Tibial nerve (tissue), 4 donors: ENCODE data around the gene SGPL1. TPM values are rescaled to one million over a fixed set of nuclear protein-coding genes. Genes with fewer than 3 reads are reported as not detected.
A peak's percentile ranks its signal among the peaks of the same experiment; 100 is the strongest.

Source experiments
- DNase-seq, 2 donors: peaks; one replicate each; pipeline ENCODE4 v3.0.0-alpha.2; 2019; ENCODE audit warnings: low spot score in 2 of 2
- H3K27ac ChIP-seq, 4 donors: fragments of 200-600 bp; sonication (generic) in 3 of 4; one replicate each; pipeline ENCODE4 v1.5.1; 2017 to 2019; ENCODE audit warnings: mild to moderate bottlenecking in 1 of 4
- H3K27me3 ChIP-seq, 2 donors: fragments of 200-600 bp; sonication (generic) in 1 of 2; one replicate each; pipeline versions ENCODE4 v1.5.1 to v1.6.0; 2017 to 2019
- H3K36me3 ChIP-seq, 3 donors: fragments of 200-600 bp; sonication (generic); one replicate each; pipeline ENCODE4 v1.5.1; 2018 to 2019
- H3K4me1 ChIP-seq, 4 donors: fragments of 200-600 bp; sonication (generic) in 3 of 4; one replicate each; pipeline ENCODE4 v1.5.1; 2017 to 2019
- H3K4me3 ChIP-seq, 4 donors: fragments of 200-600 bp; sonication (generic) in 3 of 4; one replicate each; pipeline ENCODE4 v1.5.1; 2017 to 2019; ENCODE audit warnings: mild to moderate bottlenecking in 1 of 4, moderate library complexity in 1 of 4
- H3K9me3 ChIP-seq, 4 donors: fragments of 200-600 bp; sonication (generic) in 3 of 4; one replicate each; pipeline ENCODE4 v1.5.1; 2017 to 2019
- CTCF ChIP-seq, 5 experiments: fragments of 200-600 bp in 3 of 5; fragments of 450-650 bp in 2 of 5; sonication (generic) in 3 of 5; IDR thresholded peaks; one replicate each; pipeline ENCODE4 v1.5.1; 2016 to 2019; ENCODE audit warnings: antibody characterized with exemption in 5 of 5, mild to moderate bottlenecking in 3 of 5, moderate library complexity in 2 of 5
- EP300 ChIP-seq, 2 donors: sonication (generic); formaldehyde crosslinking; IDR thresholded peaks; one replicate each; pipeline ENCODE4 v1.6.1; 2017; ENCODE audit warnings: antibody characterized with exemption in 2 of 2, mild to moderate bottlenecking in 1 of 2
- POLR2A ChIP-seq, 2 donors: fragments of 450-650 bp; IDR thresholded peaks; one replicate each; pipeline ENCODE4 v1.6.1; 2017; ENCODE audit warnings: antibody characterized with exemption in 2 of 2, mild to moderate bottlenecking in 2 of 2, moderate library complexity in 2 of 2
- WGBS, 2 donors: methylation state at CpG; one replicate each; pipeline ENCODE4 v1.1.5; 2018; 5-methylcytosine and 5-hydroxymethylcytosine counted together
- total RNA-seq, 4 donors: library from RNA; depleted of rRNA; stranded (reverse); fragments of >200 nt; gene quantifications; one replicate each; pipeline ENCODE4 v1.1.0, GENCODE V29; 2016

SGPL1 gene
- total RNA-seq, 4 donors from 2014 or later = 21.1 to 31.0 (median 24.5) TPM

- TF ChIP-seq EP300 (IDR thresholded peaks at IDR 0.05) (no peak), CTCF (IDR thresholded peaks at IDR 0.05) (no peak), POLR2A (IDR thresholded peaks at IDR 0.05) (no peak)
- H3K27me3 ChIP-seq = no peaks in the 10 kb centered on the region
- 81 to 89% methylated on average over 5 of the region's 5 CpGs for WGBS, 2 donors
These were observed 13.8 kb downstream of the SGPL1 start for GRCh38 chr10:70829543-70829942.

GRCh38 chr10:70830164-70830563 lies 14.4 kb downstream of the SGPL1 start:
- Histone ChIP-seq H3K4me1 (peaks cover 0 to 45% (median 8%) of the 10 kb centered on the region in 4 donors), H3K4me3 (no peak overlapping the region), H3K27me3 (no peaks in the 10 kb centered on the region), H3K27ac (no peak overlapping the region), H3K9me3 (no peaks in the 10 kb centered on the region), H3K36me3 (peaks cover 0 to 12% (median 0%) of the 10 kb centered on the region in 3 donors)
- 50 to 69% methylated on average over 3 of the region's 3 CpGs for WGBS, 2 donors
- TF ChIP-seq CTCF (IDR thresholded peaks at IDR 0.05) (no peak), POLR2A (IDR thresholded peaks at IDR 0.05) (no peak), EP300 (IDR thresholded peaks at IDR 0.05) (no peak)
- no peak for DNase-seq

More at GRCh38 chr10:70829543-70829942, 13.8 kb downstream of the SGPL1 start:
- DNase-seq = no peak
- Histone ChIP-seq H3K9me3 (no peaks in the 10 kb centered on the region), H3K4me1 (peaks cover 0 to 45% (median 8%) of the 10 kb centered on the region in 4 donors), H3K27ac (peak overlapping the region in 1 of 4 donors; percentile 11), H3K4me3 (no peak overlapping the region), H3K36me3 (peaks cover 0 to 10% (median 0%) of the 10 kb centered on the region in 3 donors)

- H3K27me3 ChIP-seq = no peaks in the 10 kb centered on the region
- H3K4me1 ChIP-seq = peaks cover 0 to 42% (median 8%) of the 10 kb centered on the region in 4 donors
- H3K36me3 ChIP-seq = peaks cover 0 to 15% (median 0%) of the 10 kb centered on the region in 3 donors
- H3K4me3 ChIP-seq = no peak overlapping the region
- WGBS, 2 donors = 72% methylated on average over 3 of the region's 3 CpGs
- no peak overlapping the region for H3K27ac ChIP-seq
- H3K9me3 ChIP-seq = peaks cover 0 to under 1% (median 0%) of the 10 kb centered on the region in 4 donors
- TF ChIP-seq CTCF (IDR thresholded peaks at IDR 0.05) = no peak
- TF ChIP-seq EP300 (IDR thresholded peaks at IDR 0.05) = no peak
- no peak for TF ChIP-seq POLR2A (IDR thresholded peaks at IDR 0.05)
- DNase-seq = no peak
These were observed 16.5 kb downstream of the SGPL1 start for GRCh38 chr10:70832221-70832620.

- no peak for DNase-seq
- H3K9me3 ChIP-seq = peaks cover 0 to 8% (median 0%) of the 10 kb centered on the region in 4 donors
- no peaks in the 10 kb centered on the region for H3K27me3 ChIP-seq
- no peak overlapping the region for H3K4me3 ChIP-seq
- WGBS, 2 donors = 27 to 30% methylated on average over 3 of the region's 3 CpGs
- H3K27ac ChIP-seq = peak overlapping the region in 1 of 4 donors; percentile 25
- H3K36me3 ChIP-seq = peaks cover 0 to 22% (median 0%) of the 10 kb centered on the region in 3 donors
- TF ChIP-seq CTCF (IDR thresholded peaks at IDR 0.05) (no peak), POLR2A (IDR thresholded peaks at IDR 0.05) (no peak), EP300 (IDR thresholded peaks at IDR 0.05) (no peak)
- peaks cover 0 to 38% (median 8%) of the 10 kb centered on the region in 4 donors for H3K4me1 ChIP-seq
These were observed 17.2 kb downstream of the SGPL1 start for GRCh38 chr10:70832852-70833528.

GRCh38 chr10:70833601-70834000 lies 17.9 kb downstream of the SGPL1 start:
- Histone ChIP-seq H3K4me1 (peaks cover 0 to 32% (median 8%) of the 10 kb centered on the region in 4 donors), H3K27ac (peak overlapping the region in 1 of 4 donors; percentile 25), H3K36me3 (peaks cover 0 to 23% (median 0%) of the 10 kb centered on the region in 3 donors), H3K27me3 (no peaks in the 10 kb centered on the region), H3K4me3 (no peak overlapping the region), H3K9me3 (peaks cover 0 to 9% (median 0%) of the 10 kb centered on the region in 4 donors)
- no peak for DNase-seq
- 70 to 81% methylated on average over 2 of the region's 2 CpGs for WGBS, 2 donors
- TF ChIP-seq EP300 (IDR thresholded peaks at IDR 0.05) = no peak
- no peak for TF ChIP-seq CTCF (IDR thresholded peaks at IDR 0.05)
- no peak for TF ChIP-seq POLR2A (IDR thresholded peaks at IDR 0.05)
